Gastroesophageal sphincter (tissue), 4 donors: Measurements from ENCODE around the gene SRRM4. TPM values are rescaled to one million over a fixed set of nuclear protein-coding genes. Genes with fewer than 3 reads are reported as not detected.
A peak's percentile ranks its signal among the peaks of the same experiment; 100 is the strongest.

Experiments
- ATAC-seq: fragments of 150-250 bp; one replicate; pipeline ENCODE4 v1.9.1; 2016; ENCODE audit warnings: mild to moderate bottlenecking, moderate library complexity
- H3K27ac ChIP-seq, 4 donors: fragments of 200-600 bp; sonication (generic) in 3 of 4; 1 replicate in 3 of 4; 2 replicates in 1 of 4; pipeline ENCODE4 v1.5.1; 2016 to 2019
- H3K27me3 ChIP-seq: fragments of 200-600 bp; sonication (generic); one replicate; pipeline ENCODE4 v1.5.1; 2019
- H3K36me3 ChIP-seq, 2 donors: fragments of 200-600 bp; sonication (generic); one replicate each; pipeline ENCODE4 v1.5.1; 2019; ENCODE audit warnings: control low read depth in 1 of 2
- H3K4me1 ChIP-seq, 3 donors: fragments of 200-600 bp; sonication (generic); 1 replicate in 2 of 3; 2 replicates in 1 of 3; pipeline ENCODE4 v1.5.1; 2016 to 2019; ENCODE audit warnings: control low read depth in 2 of 3
- H3K4me3 ChIP-seq, 2 donors: fragments of 200-600 bp; sonication (generic); one replicate each; pipeline ENCODE4 v1.5.1; 2019; ENCODE audit warnings: mild to moderate bottlenecking in 1 of 2, moderate library complexity in 1 of 2
- H3K9me3 ChIP-seq, 3 donors: fragments of 200-600 bp; sonication (generic); one replicate each; pipeline ENCODE4 v1.5.1; 2017 to 2019; ENCODE audit warnings: control low read depth in 2 of 3
- CTCF ChIP-seq, 4 experiments: fragments of 200-600 bp in 2 of 4; fragments of 450-650 bp in 2 of 4; sonication (generic) in 1 of 4; IDR thresholded peaks; one replicate each; pipeline ENCODE4 v1.5.1; 2017 to 2019; ENCODE audit warnings: antibody characterized with exemption in 4 of 4, mild to moderate bottlenecking in 2 of 4, moderate library complexity in 2 of 4
- EP300 ChIP-seq: sonication (generic); formaldehyde crosslinking; IDR thresholded peaks from one replicate; pipeline ENCODE4 v1.6.1; 2017; ENCODE audit warnings: antibody characterized with exemption, mild to moderate bottlenecking
- POLR2A ChIP-seq, 2 donors: fragments of 450-650 bp; IDR thresholded peaks; one replicate each; pipeline ENCODE4 v1.6.1; 2017; ENCODE audit warnings: antibody characterized with exemption in 2 of 2, mild to moderate bottlenecking in 2 of 2, moderate library complexity in 1 of 2
- POLR2AphosphoS5 ChIP-seq: sonication (generic); formaldehyde crosslinking; IDR thresholded peaks from one replicate; pipeline ENCODE4 v1.6.1; 2017; ENCODE audit warnings: antibody characterized with exemption
- WGBS, 2 donors: methylation state at CpG; one replicate each; pipeline ENCODE4 v1.1.5; 2018; ENCODE audit warnings: low coverage in 1 of 2; 5-methylcytosine and 5-hydroxymethylcytosine counted together
- total RNA-seq, 4 donors: library from RNA; depleted of rRNA; stranded (reverse); fragments of >200 nt; gene quantifications; one replicate each; pipeline ENCODE4 v1.1.0, GENCODE V29; 2016

Gene SRRM4
- total RNA-seq, 4 donors from 2014 or later, result 0.04 TPM; not detected in 3

GRCh38 chr12:119179335-119180021 lies 198.1 kb downstream of the SRRM4 start:
- H3K36me3 ChIP-seq, result no peaks in the 10 kb centered on the region
- H3K27me3 ChIP-seq, result no peaks in the 10 kb centered on the region
- H3K9me3 ChIP-seq, result no peaks in the 10 kb centered on the region
- WGBS, 2 donors, result no CpG with 5 or more reads among the region's 18 CpGs
- H3K4me3 ChIP-seq, result peak overlapping the region; percentile 71 to 83
- peak overlapping the region; percentile 91 to 99 (median 96) for H3K27ac ChIP-seq
- no peak for ATAC-seq
- peaks cover 0 to 49% (median 14%) of the 10 kb centered on the region in 3 donors for H3K4me1 ChIP-seq
- TF ChIP-seq POLR2AphosphoS5 (peak; percentile 28), EP300 (no peak), POLR2A (IDR thresholded peaks at IDR 0.05) (peak in 1 of 2 donors; percentile 7)

- Histone ChIP-seq H3K27me3 (no peaks in the 10 kb centered on the region), H3K36me3 (no peaks in the 10 kb centered on the region), H3K4me1 (peaks cover 0 to 55% (median 14%) of the 10 kb centered on the region in 3 donors), H3K4me3 (peak overlapping the region; percentile 71 to 83), H3K9me3 (no peaks in the 10 kb centered on the region), H3K27ac (peak overlapping the region; percentile 91 to 99 (median 96))
- peak; percentile 32 for ATAC-seq
- 2 to 7% methylated on average over 6 to 7 of the region's 7 CpGs for WGBS, 2 donors
- TF ChIP-seq POLR2AphosphoS5, result peak; percentile 76
- TF ChIP-seq POLR2A (IDR thresholded peaks at IDR 0.05), result peak in 1 of 2 donors; percentile 19
- no peak for TF ChIP-seq EP300
- TF ChIP-seq CTCF (IDR thresholded peaks at IDR 0.05), result no peak
These were observed 199.2 kb downstream of the SRRM4 start for GRCh38 chr12:119180380-119181040.

- ATAC-seq, result no peak
- peak overlapping the region; percentile 91 to 99 (median 96) for H3K27ac ChIP-seq
- 35 to 49% methylated on average over 2 of the region's 2 CpGs for WGBS, 2 donors
These were observed 199.9 kb downstream of the SRRM4 start for GRCh38 chr12:119181202-119181601.

GRCh38 chr12:119181944-119182343 lies 200.6 kb downstream of the SRRM4 start:
- H3K36me3 ChIP-seq, result peaks cover under 1 to 11% of the 10 kb centered on the region in 2 donors
- H3K9me3 ChIP-seq, result no peaks in the 10 kb centered on the region
- H3K4me3 ChIP-seq, result peak overlapping the region; percentile 71 to 83
- peaks cover 8 to 55% (median 13%) of the 10 kb centered on the region in 3 donors for H3K4me1 ChIP-seq
- H3K27me3 ChIP-seq, result no peaks in the 10 kb centered on the region
- WGBS, 2 donors, result 33% methylated on average over 3 of the region's 3 CpGs; no CpG with 5 or more reads in 1 of the 2 donors
- no peak for ATAC-seq
- no peak for TF ChIP-seq POLR2AphosphoS5
- TF ChIP-seq POLR2A (IDR thresholded peaks at IDR 0.05), result no peak
- no peak for TF ChIP-seq EP300
- no peak for TF ChIP-seq CTCF (IDR thresholded peaks at IDR 0.05)
- H3K27ac ChIP-seq, result peak overlapping the region; percentile 91 to 99 (median 96)

More at GRCh38 chr12:119181202-119181601, 199.9 kb downstream of the SRRM4 start:
- Histone ChIP-seq H3K9me3 (no peaks in the 10 kb centered on the region), H3K4me3 (peak overlapping the region; percentile 71 to 83), H3K27me3 (no peaks in the 10 kb centered on the region), H3K36me3 (peaks cover 0 to 4% of the 10 kb centered on the region in 2 donors), H3K4me1 (peaks cover under 1 to 55% (median 14%) of the 10 kb centered on the region in 3 donors)
- no peak for TF ChIP-seq POLR2A (IDR thresholded peaks at IDR 0.05)
- no peak for TF ChIP-seq POLR2AphosphoS5
- TF ChIP-seq CTCF (IDR thresholded peaks at IDR 0.05), result no peak
- no peak for TF ChIP-seq EP300

- no peaks in the 10 kb centered on the region for H3K9me3 ChIP-seq
- H3K27me3 ChIP-seq, result no peaks in the 10 kb centered on the region
- 4 to 24% methylated on average over 3 of the region's 5 CpGs for WGBS, 2 donors
- TF ChIP-seq CTCF (IDR thresholded peaks at IDR 0.05) (no peak), POLR2AphosphoS5 (peak; percentile 33)
- H3K4me3 ChIP-seq, result peak overlapping the region; percentile 71 to 83
- peaks cover 4 to 21% of the 10 kb centered on the region in 2 donors for H3K36me3 ChIP-seq
- H3K27ac ChIP-seq, result peak overlapping the region; percentile 91 to 99 (median 96)
- ATAC-seq, result no peak
- H3K4me1 ChIP-seq, result peaks cover 11 to 58% (median 21%) of the 10 kb centered on the region in 3 donors
These were observed 201.6 kb downstream of the SRRM4 start for GRCh38 chr12:119182701-119183493.
